ENCODE data around the gene COL4A2. TPM values are rescaled to one million over a fixed set of nuclear protein-coding genes. Genes with fewer than 3 reads are reported as not detected.

COL4A2 gene
- total RNA-seq, 1 donor from 2014 or later = 1,414 TPM

DNA sequence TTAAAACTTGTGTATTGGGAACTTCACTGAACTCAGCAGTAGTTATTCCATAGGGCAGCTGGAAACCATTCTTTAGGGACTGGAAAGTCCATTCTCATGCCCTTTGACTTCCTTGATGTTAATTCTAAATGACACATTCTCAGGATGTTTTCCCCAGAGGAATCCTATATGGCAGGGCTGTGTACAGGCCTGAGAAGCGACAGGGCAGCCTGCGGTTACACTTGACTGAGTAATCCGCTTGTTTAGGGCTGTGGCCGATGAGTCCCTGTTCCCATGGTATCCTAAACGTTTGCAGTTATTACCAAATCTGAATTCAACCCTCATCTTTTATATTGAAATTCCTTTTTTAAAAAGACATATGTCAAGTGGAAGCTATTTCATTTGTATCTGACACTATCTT lies 83.5 kb downstream of the COL4A2 start:
- Histone ChIP-seq H4K20me1 (ENCODE audit: insufficient read depth, low read length) (no peaks in the 10 kb centered on the region), H3K27me3 (ENCODE audit: insufficient read depth, low read length) (no peaks in the 10 kb centered on the region), H3K9ac (ENCODE audit: low read length) (peak overlapping the region; percentile 81), H3K36me3 (ENCODE audit: insufficient read depth, low read length) (peaks cover 4% of the 10 kb centered on the region), H3K4me1 (ENCODE audit: insufficient read depth, low read length) (peaks cover 74% of the 10 kb centered on the region), H3K9me3 (ENCODE audit: insufficient read depth, low read depth, low read length) (no peaks in the 10 kb centered on the region), H3K79me2 (ENCODE audit: insufficient read depth, low read length) (peaks cover 57% of the 10 kb centered on the region), H2AFZ (ENCODE audit: low read depth, low read length) (no peak overlapping the region), H3K4me3 (ENCODE audit: insufficient read depth, low read depth, low read length) (no peak overlapping the region), H3K27ac (ENCODE audit: low read depth, low read length) (peak overlapping the region; percentile 98), H3K4me2 (ENCODE audit: low read length) (peak overlapping the region; percentile 53)
- no peak for TF ChIP-seq EZH2 (IDR thresholded peaks at IDR 0.05; ENCODE audit: insufficient read depth, low read length)
- TF ChIP-seq, protein P1, sequence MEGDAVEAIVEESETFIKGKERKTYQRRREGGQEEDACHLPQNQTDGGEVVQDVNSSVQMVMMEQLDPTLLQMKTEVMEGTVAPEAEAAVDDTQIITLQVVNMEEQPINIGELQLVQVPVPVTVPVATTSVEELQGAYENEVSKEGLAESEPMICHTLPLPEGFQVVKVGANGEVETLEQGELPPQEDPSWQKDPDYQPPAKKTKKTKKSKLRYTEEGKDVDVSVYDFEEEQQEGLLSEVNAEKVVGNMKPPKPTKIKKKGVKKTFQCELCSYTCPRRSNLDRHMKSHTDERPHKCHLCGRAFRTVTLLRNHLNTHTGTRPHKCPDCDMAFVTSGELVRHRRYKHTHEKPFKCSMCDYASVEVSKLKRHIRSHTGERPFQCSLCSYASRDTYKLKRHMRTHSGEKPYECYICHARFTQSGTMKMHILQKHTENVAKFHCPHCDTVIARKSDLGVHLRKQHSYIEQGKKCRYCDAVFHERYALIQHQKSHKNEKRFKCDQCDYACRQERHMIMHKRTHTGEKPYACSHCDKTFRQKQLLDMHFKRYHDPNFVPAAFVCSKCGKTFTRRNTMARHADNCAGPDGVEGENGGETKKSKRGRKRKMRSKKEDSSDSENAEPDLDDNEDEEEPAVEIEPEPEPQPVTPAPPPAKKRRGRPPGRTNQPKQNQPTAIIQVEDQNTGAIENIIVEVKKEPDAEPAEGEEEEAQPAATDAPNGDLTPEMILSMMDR (IDR thresholded peaks at IDR 0.05; ENCODE audit: insufficient read depth, low read depth, low read length) = no peak
- H3K9me3 Mint-ChIP-seq (ENCODE audit: unreplicated experiment) = peaks cover 11% of the 10 kb centered on the region
- FAIRE-seq = peak; percentile 96
- no peak overlapping the region for H3K4me3 Mint-ChIP-seq (ENCODE audit: unreplicated experiment)
- H3K4me1 Mint-ChIP-seq (ENCODE audit: low read depth, unreplicated experiment) = peaks cover 64% of the 10 kb centered on the region
- H3K27me3 Mint-ChIP-seq (ENCODE audit: low read depth, unreplicated experiment) = no peaks in the 10 kb centered on the region
- peak overlapping the region; percentile 96 for H3K27ac Mint-ChIP-seq (ENCODE audit: unreplicated experiment)
- DNase-seq (ENCODE audit: low read depth) = peak; percentile 95
- peaks cover 74% of the 10 kb centered on the region for H3K36me3 Mint-ChIP-seq (ENCODE audit: low read depth, unreplicated experiment)

DNA sequence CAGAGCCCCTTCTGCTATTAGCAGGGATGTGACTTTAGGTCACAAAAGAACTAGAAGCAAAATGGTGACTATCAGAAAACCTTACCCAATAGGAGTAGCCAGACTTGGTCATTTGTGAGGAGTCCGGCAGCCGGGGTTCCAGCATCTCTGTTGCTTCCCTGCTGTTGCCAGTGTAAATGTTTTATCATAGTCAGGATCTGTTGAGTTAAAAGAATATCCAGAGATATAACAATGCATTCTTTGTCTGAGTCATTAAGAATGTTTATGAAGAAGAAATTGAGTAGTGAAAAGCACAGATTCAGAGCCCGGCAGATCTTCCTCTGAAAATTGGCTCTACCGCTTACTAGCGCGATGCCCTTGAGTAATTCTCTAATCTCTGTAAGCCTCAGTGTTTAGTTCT lies 84.2 kb downstream of the COL4A2 start:
- Histone ChIP-seq H3K79me2 (ENCODE audit: insufficient read depth, low read length) (peaks cover 51% of the 10 kb centered on the region), H3K4me3 (ENCODE audit: insufficient read depth, low read depth, low read length) (peak overlapping the region; percentile 31), H3K27me3 (ENCODE audit: insufficient read depth, low read length) (no peaks in the 10 kb centered on the region), H3K9ac (ENCODE audit: low read length) (peak overlapping the region; percentile 81), H3K4me1 (ENCODE audit: insufficient read depth, low read length) (peaks cover 81% of the 10 kb centered on the region), H3K4me2 (ENCODE audit: low read length) (peak overlapping the region; percentile 46), H3K36me3 (ENCODE audit: insufficient read depth, low read length) (peaks cover 4% of the 10 kb centered on the region), H3K9me3 (ENCODE audit: insufficient read depth, low read depth, low read length) (no peaks in the 10 kb centered on the region), H3K27ac (ENCODE audit: low read depth, low read length) (peak overlapping the region; percentile 98), H4K20me1 (ENCODE audit: insufficient read depth, low read length) (no peaks in the 10 kb centered on the region), H2AFZ (ENCODE audit: low read depth, low read length) (no peak overlapping the region)
- Mint-ChIP-seq H3K9me3 (ENCODE audit: unreplicated experiment) (peaks cover 8% of the 10 kb centered on the region), H3K27ac (ENCODE audit: unreplicated experiment) (peak overlapping the region; percentile 96), H3K4me3 (ENCODE audit: unreplicated experiment) (no peak overlapping the region), H3K4me1 (ENCODE audit: low read depth, unreplicated experiment) (peaks cover 71% of the 10 kb centered on the region), H3K36me3 (ENCODE audit: low read depth, unreplicated experiment) (peaks cover 72% of the 10 kb centered on the region), H3K27me3 (ENCODE audit: low read depth, unreplicated experiment) (no peaks in the 10 kb centered on the region)
- peak; percentile 72 for FAIRE-seq
- no peak for TF ChIP-seq EZH2 (IDR thresholded peaks at IDR 0.05; ENCODE audit: insufficient read depth, low read length)
- TF ChIP-seq, protein P1 (IDR thresholded peaks at IDR 0.05; ENCODE audit: insufficient read depth, low read depth, low read length) = no peak
- peak; percentile 73 for DNase-seq (ENCODE audit: low read depth)

DNA sequence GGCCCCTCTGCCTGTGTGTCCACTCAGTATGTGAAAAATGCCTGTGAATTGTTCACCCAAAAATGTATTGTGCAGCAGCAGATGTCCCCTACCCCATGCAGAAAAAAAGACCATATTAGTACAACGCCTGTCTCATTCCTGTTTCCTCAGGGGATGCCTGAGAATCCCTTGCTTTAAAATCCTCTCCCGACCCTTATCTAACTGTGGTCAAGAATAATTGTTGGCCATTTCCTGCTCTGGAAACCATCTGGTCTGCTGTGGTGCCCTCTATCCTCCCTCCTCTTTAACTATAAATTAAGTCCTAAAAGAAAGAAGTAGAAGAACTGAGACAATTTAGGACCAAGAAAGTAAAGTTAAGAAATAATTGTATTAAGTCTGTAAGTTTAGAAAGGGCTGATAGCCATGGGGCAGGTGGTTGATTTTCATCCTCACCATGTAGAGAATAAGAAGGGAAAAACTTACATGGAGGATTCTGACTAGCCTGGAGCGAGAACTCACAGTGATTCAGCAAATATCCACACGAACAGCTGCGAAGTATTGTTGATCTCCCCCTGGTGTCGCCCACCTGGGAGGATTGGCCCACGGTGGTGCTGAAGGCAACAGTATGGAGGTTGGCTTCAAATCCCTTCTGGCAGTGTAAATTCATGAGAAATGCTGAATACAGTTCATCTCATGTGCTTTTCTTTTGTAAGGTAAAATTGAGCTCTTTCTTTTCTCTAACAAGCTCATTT lies 85.6 kb downstream of the COL4A2 start:
- H3K27ac Mint-ChIP-seq (ENCODE audit: unreplicated experiment) = peak overlapping the region; percentile 67
- Histone ChIP-seq H4K20me1 (ENCODE audit: insufficient read depth, low read length) (no peaks in the 10 kb centered on the region), H3K36me3 (ENCODE audit: insufficient read depth, low read length) (peaks cover 4% of the 10 kb centered on the region), H3K4me2 (ENCODE audit: low read length) (peak overlapping the region; percentile 6), H3K27ac (ENCODE audit: low read depth, low read length) (peak overlapping the region; percentile 98), H2AFZ (ENCODE audit: low read depth, low read length) (no peak overlapping the region), H3K9ac (ENCODE audit: low read length) (peak overlapping the region; percentile 81), H3K4me1 (ENCODE audit: insufficient read depth, low read length) (peaks cover 87% of the 10 kb centered on the region), H3K4me3 (ENCODE audit: insufficient read depth, low read depth, low read length) (no peak overlapping the region), H3K79me2 (ENCODE audit: insufficient read depth, low read length) (peaks cover 40% of the 10 kb centered on the region), H3K9me3 (ENCODE audit: insufficient read depth, low read depth, low read length) (no peaks in the 10 kb centered on the region), H3K27me3 (ENCODE audit: insufficient read depth, low read length) (no peaks in the 10 kb centered on the region)
- FAIRE-seq (peak; percentile 9), DNase-seq (ENCODE audit: low read depth) (peak; percentile 91)
- no peak for TF ChIP-seq EZH2 (IDR thresholded peaks at IDR 0.05; ENCODE audit: insufficient read depth, low read length)
- TF ChIP-seq, protein P1 (IDR thresholded peaks at IDR 0.05; ENCODE audit: insufficient read depth, low read depth, low read length) = no peak
- H3K4me1 Mint-ChIP-seq (ENCODE audit: low read depth, unreplicated experiment) = peaks cover 85% of the 10 kb centered on the region
- no peak overlapping the region for H3K4me3 Mint-ChIP-seq (ENCODE audit: unreplicated experiment)
- no peaks in the 10 kb centered on the region for H3K27me3 Mint-ChIP-seq (ENCODE audit: low read depth, unreplicated experiment)
- H3K36me3 Mint-ChIP-seq (ENCODE audit: low read depth, unreplicated experiment) = peaks cover 75% of the 10 kb centered on the region
- peaks cover 7% of the 10 kb centered on the region for H3K9me3 Mint-ChIP-seq (ENCODE audit: unreplicated experiment)

Data from astrocyte (in vitro differentiated cells and primary cell).